GM18861 (cell line): Measurements from ENCODE around the gene MAP2K7.

ENCODE experiments used
- ATAC-seq: cut with Tn5 transposase; IDR thresholded peaks from one replicate; pipeline ENCODE4 v1.9.1; 2021; ENCODE audit not compliant: unreplicated experiment

MAP2K7 gene

GRCh38 chr19:7866399-7867091 lies 37.1 kb upstream of the MAP2K7 start:
- ATAC-seq = no peak

GRCh38 chr19:7867092-7867844 lies 36.4 kb upstream of the MAP2K7 start:
- no peak for ATAC-seq

GRCh38 chr19:7868326-7868670 lies 35.4 kb upstream of the MAP2K7 start:
- no peak for ATAC-seq

- ATAC-seq = peak; percentile 40
These were observed 34.8 kb upstream of the MAP2K7 start for GRCh38 chr19:7868671-7869452.

- ATAC-seq = peak; percentile 40
These were observed 34.2 kb upstream of the MAP2K7 start for GRCh38 chr19:7869453-7869909.

GRCh38 chr19:7869910-7870511 lies 33.7 kb upstream of the MAP2K7 start:
- no peak for ATAC-seq

- no peak for ATAC-seq
These were observed 32.9 kb upstream of the MAP2K7 start for GRCh38 chr19:7870571-7871436.

GRCh38 chr19:7871437-7872305 lies 32.0 kb upstream of the MAP2K7 start:
- ATAC-seq = no peak

GRCh38 chr19:7872306-7873204 lies 31.1 kb upstream of the MAP2K7 start:
- ATAC-seq = no peak

- ATAC-seq = no peak
These were observed 30.2 kb upstream of the MAP2K7 start for GRCh38 chr19:7873304-7874075.

GRCh38 chr19:7874076-7874896 lies 29.4 kb upstream of the MAP2K7 start, which contains the start of gene PRR36:
PRR36 (minus strand) TSS chr19:7874390; CDS start chr19:7873689, 701 bp downstream.
- ATAC-seq = no peak

- ATAC-seq = no peak
These were observed 28.8 kb upstream of the MAP2K7 start for GRCh38 chr19:7874897-7875273.

GRCh38 chr19:7877249-7877836 lies 26.3 kb upstream of the MAP2K7 start:
- ATAC-seq = no peak

GRCh38 chr19:7879111-7879807 lies 24.4 kb upstream of the MAP2K7 start:
- no peak for ATAC-seq

- no peak for ATAC-seq
These were observed 23.8 kb upstream of the MAP2K7 start for GRCh38 chr19:7879836-7880235.

- no peak for ATAC-seq
These were observed 21.8 kb upstream of the MAP2K7 start for GRCh38 chr19:7881910-7882309.
